IMR-90 (cell line): ENCODE results near the gene IQCC. TPM values are rescaled to one million over a fixed set of nuclear protein-coding genes. Genes with fewer than 3 reads are reported as not detected.
A peak's percentile ranks its signal among the peaks of the same experiment; 100 is the strongest.

Experiments used
- ATAC-seq: fragments of 200-7000 bp; cut with Tn5 transposase; 2 replicates; pipeline ENCODE4 v1.9.1; 2020; ENCODE audit warnings: low read depth, mild to moderate bottlenecking, moderate library complexity
- BruUV-seq: library from RNA; stranded (reverse); fragments of 400-500 nt; replicated peaks from 2 replicates; lab custom pipeline; 2021; lab: Mats Ljungman, UMichigan
- CTCF ChIA-PET: fragments of 300-600 bp; formaldehyde crosslinking; extraction: SDS; loops from one replicate; lab custom pipeline; 2021; ENCODE audit warnings: antibody characterized with exemption; lab: Yijun Ruan, JAX
- POLR2A ChIA-PET: fragments of 300-600 bp; sonication (Branson Sonifier 250); formaldehyde crosslinking; loops from one replicate; lab custom pipeline; 2022; ENCODE audit warnings: antibody characterized with exemption; ENCODE audit not compliant: unreplicated experiment; lab: Charles Lee
- DNase-seq: peaks from one replicate; pipeline ENCODE4 v3.0.0; 2013
- H2AFZ ChIP-seq: replicated peaks from 2 replicates; pipeline ENCODE3; 2013; ENCODE audit warnings: low read length, mild to moderate bottlenecking; ENCODE audit not compliant: poor library complexity
- H2AK5ac ChIP-seq: 2 replicates; pipeline ENCODE4 v1.6.1; 2013; ENCODE audit warnings: low read depth, low read length, inconsistent platforms
- H2AK9ac ChIP-seq: replicated peaks from 2 replicates; pipeline ENCODE3; 2013; ENCODE audit warnings: mild to moderate bottlenecking, low read depth, low read length, moderate library complexity; ENCODE audit not compliant: poor library complexity
- H2BK120ac ChIP-seq: 2 replicates; pipeline ENCODE4 v1.6.1; 2013; ENCODE audit warnings: low read depth, low read length, inconsistent platforms
- H2BK15ac ChIP-seq: 3 replicates; pipeline ENCODE4 v1.6.1; 2013; ENCODE audit warnings: low read depth, low read length, inconsistent platforms
- H2BK20ac ChIP-seq: 2 replicates; pipeline ENCODE4 v1.6.1; 2013; ENCODE audit warnings: low read depth, mild to moderate bottlenecking, inconsistent platforms, low read length, moderate library complexity
- H2BK5ac ChIP-seq: 2 replicates; pipeline ENCODE4 v1.6.1; 2013; ENCODE audit warnings: mild to moderate bottlenecking, low read depth, low read length, inconsistent platforms; ENCODE audit not compliant: poor library complexity, severe bottlenecking
- H3K14ac ChIP-seq: replicated peaks from 2 replicates; pipeline ENCODE4 v1.6.1; 2013; ENCODE audit warnings: low read depth, low read length, inconsistent platforms
- H3K18ac ChIP-seq: 2 replicates; pipeline ENCODE4 v1.6.1; 2013; ENCODE audit warnings: low read depth, low read length, control low read depth
- H3K23ac ChIP-seq: 2 replicates; pipeline ENCODE4 v1.6.1; 2013; ENCODE audit warnings: low read depth, low read length, inconsistent platforms
- H3K27ac ChIP-seq: 2 replicates; pipeline ENCODE4 v1.5.1; 2013; ENCODE audit warnings: mild to moderate bottlenecking, control low read depth, low read length; ENCODE audit not compliant: insufficient read depth
- H3K27me3 ChIP-seq: 2 replicates; pipeline ENCODE4 v1.6.1; 2013; ENCODE audit warnings: low read length; ENCODE audit not compliant: control insufficient read depth, insufficient read depth
- H3K36me3 ChIP-seq: 2 replicates; pipeline ENCODE4 v1.6.1; 2013; ENCODE audit warnings: low read length, mixed read lengths; ENCODE audit not compliant: control insufficient read depth, insufficient read depth
- H3K4ac ChIP-seq: 2 replicates; pipeline ENCODE4 v1.6.1; 2013; ENCODE audit warnings: low read depth, low read length, inconsistent platforms
- H3K4me1 ChIP-seq: 2 replicates; pipeline ENCODE4 v1.6.1; 2013; ENCODE audit warnings: low read length, mixed read lengths; ENCODE audit not compliant: control insufficient read depth, insufficient read depth
- H3K4me2 ChIP-seq: 2 replicates; pipeline ENCODE4 v1.6.1; 2013; ENCODE audit warnings: low read depth, mild to moderate bottlenecking, control low read depth, low read length, moderate library complexity
- H3K4me3 ChIP-seq: 2 replicates; pipeline ENCODE4 v1.5.1; 2013; ENCODE audit warnings: low read depth, mild to moderate bottlenecking, control low read depth, low read length, moderate library complexity; ENCODE audit not compliant: insufficient read depth
- H3K56ac ChIP-seq: 2 replicates; pipeline ENCODE4 v1.6.1; 2013; ENCODE audit warnings: low read length, inconsistent platforms; ENCODE audit not compliant: insufficient read depth; ENCODE audit errors: extremely low read depth
- H3K79me1 ChIP-seq, 2 experiments: 2 replicates each; pipeline ENCODE4 v1.6.1; 2013; ENCODE audit warnings: low read length in 2 of 2, inconsistent platforms in 1 of 2, low read depth in 1 of 2
- H3K9ac ChIP-seq: 2 replicates; pipeline ENCODE4 v1.6.1; 2013; ENCODE audit warnings: low read depth, low read length, control low read depth
- H3K9me1 ChIP-seq: 2 replicates; pipeline ENCODE4 v1.6.1; 2013; ENCODE audit warnings: low read length, inconsistent platforms; ENCODE audit not compliant: insufficient read depth
- H3K9me3 ChIP-seq: 2 replicates; pipeline ENCODE4 v1.6.1; 2013; ENCODE audit warnings: low read length; ENCODE audit not compliant: control insufficient read depth, insufficient read depth
- H4K20me1 ChIP-seq: 2 replicates; pipeline ENCODE4 v1.6.1; 2013; ENCODE audit warnings: low read length, inconsistent platforms; ENCODE audit not compliant: insufficient read depth
- H4K5ac ChIP-seq: 2 replicates; pipeline ENCODE4 v1.6.1; 2013; ENCODE audit warnings: mild to moderate bottlenecking, low read depth, low read length, control low read depth
- H4K8ac ChIP-seq, 2 experiments: 2 replicates each; pipeline ENCODE4 v1.6.1; 2013; ENCODE audit warnings: low read depth in 2 of 2, low read length in 2 of 2, control low read depth in 1 of 2, inconsistent platforms in 1 of 2
- H4K91ac ChIP-seq: 2 replicates; pipeline ENCODE4 v1.6.1; 2013; ENCODE audit warnings: low read depth, low read length, inconsistent platforms; ENCODE audit not compliant: insufficient read depth
- POLR2A ChIP-seq: IDR thresholded peaks from 2 replicates; pipeline ENCODE4 v1.6.1; 2012; ENCODE audit warnings: mild to moderate bottlenecking, low read depth, low read length
- RFX5 ChIP-seq: IDR thresholded peaks from 2 replicates; pipeline ENCODE4 v1.8.0; 2012; ENCODE audit warnings: low read depth, mild to moderate bottlenecking, low read length, moderate library complexity
- WGBS, 2 experiments: methylation state at CpG; one replicate each; pipeline versions ENCODE4 v1.1.5 to v1.1.7; 2013; ENCODE audit warnings: missing lambda C conversion rate in 2 of 2; ENCODE audit not compliant: insufficient read length in 1 of 2; ENCODE audit errors: extremely low coverage in 2 of 2; 5-methylcytosine and 5-hydroxymethylcytosine counted together
- dilution Hi-C: fragments of 300-500 bp; cut with HindIII; formaldehyde crosslinking; loops from one replicate; pipeline ENCODE4 v1.14.3; 2018; ENCODE audit warnings: low sequenced_read_pairs; ENCODE audit not compliant: unreplicated experiment
- in situ Hi-C: fragments of 300-500 bp; cut with MboI; formaldehyde crosslinking; loops from 3 replicates; pipeline ENCODE4 v1.14.3; 2019; ENCODE audit warnings: low sequenced_read_pairs, inconsistent platforms, mixed read lengths
- intact Hi-C: fragments of 100-400 bp; cut with micrococcal nuclease; formaldehyde crosslinking; loops from 2 replicates; pipeline ENCODE4 v1.10.0; 2022
- polyA plus RNA-seq, 3 experiments: library from polyadenylated mRNA; depleted of rRNA; stranded (reverse); fragments of >200 nt; gene quantifications; 2 replicates each; pipeline ENCODE4 v1.2.3, GENCODE V29; 2012; ENCODE audit warnings: low replicate concordance in 1 of 3
- total RNA-seq: library from RNA; depleted of rRNA; stranded (reverse); fragments of >200 nt; gene quantifications from 2 replicates; pipeline ENCODE4 v1.2.3, GENCODE V29; 2012
- TF ChIP-seq, protein P1 (sequence below): fragments of 150-350 bp; IDR thresholded peaks from 2 replicates; pipeline ENCODE4 v1.6.1; 2016; ENCODE audit warnings: low read depth, mild to moderate bottlenecking, low read length, moderate library complexity, borderline replicate concordance

Gene IQCC
- total and polyA plus RNA-seq, 2 of the 4 experiments (the other 2 are of a cell fraction): 1.6 to 2.2 TPM

- TF ChIP-seq, protein P1, sequence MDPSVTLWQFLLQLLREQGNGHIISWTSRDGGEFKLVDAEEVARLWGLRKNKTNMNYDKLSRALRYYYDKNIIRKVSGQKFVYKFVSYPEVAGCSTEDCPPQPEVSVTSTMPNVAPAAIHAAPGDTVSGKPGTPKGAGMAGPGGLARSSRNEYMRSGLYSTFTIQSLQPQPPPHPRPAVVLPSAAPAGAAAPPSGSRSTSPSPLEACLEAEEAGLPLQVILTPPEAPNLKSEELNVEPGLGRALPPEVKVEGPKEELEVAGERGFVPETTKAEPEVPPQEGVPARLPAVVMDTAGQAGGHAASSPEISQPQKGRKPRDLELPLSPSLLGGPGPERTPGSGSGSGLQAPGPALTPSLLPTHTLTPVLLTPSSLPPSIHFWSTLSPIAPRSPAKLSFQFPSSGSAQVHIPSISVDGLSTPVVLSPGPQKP: no peak
Observed at GRCh38 chr1:32195972-32196823, 9.3 kb upstream of the IQCC start (continued).

- CTCF ChIA-PET: interaction anchor here (1.8 kb wide), 1 partner anchor 18 kb away, joined by 6 read pairs; no protein-coding TSS in a partner anchor
- in situ Hi-C loops: no loop called here
- WGBS, 2 experiments: no CpG with 5 or more reads among the region's 1 CpG
Observed at GRCh38 chr1:32197074-32197473, 8.4 kb upstream of the IQCC start.

More at GRCh38 chr1:32197074-32197473, 8.4 kb upstream of the IQCC start:
- Histone ChIP-seq H4K20me1 (0 out of 2 replicates have a peak, but pooled peaks cover 12% of the 10 kb centered on the region), H2AK9ac (no peak overlapping the region), H4K8ac (no peak overlapping the region), H3K4me1 (peaks cover 31% of the 10 kb centered on the region), H3K4me3 (no peak overlapping the region), H3K14ac (no peak overlapping the region), H3K56ac (no peak overlapping the region), H3K36me3 (peaks cover 61% of the 10 kb centered on the region), H3K23ac (no peak overlapping the region), H2BK15ac (no peak overlapping the region), H2BK5ac (no peak overlapping the region), H3K9me1 (peaks cover 16% of the 10 kb centered on the region; the same call in 1 of the 2 replicates), H4K91ac (no peak overlapping the region), H2BK120ac (no peak overlapping the region), H3K27ac (no peak overlapping the region), H4K5ac (no peak overlapping the region), H3K9me3 (no peaks in the 10 kb centered on the region), H3K18ac (no peak overlapping the region), H3K27me3 (no peaks in the 10 kb centered on the region), H2AK5ac (no peak overlapping the region), H3K79me1 (peaks cover 14 to 67% of the 10 kb centered on the region in 2 experiments; a peak in 3 of 4 replicates), H3K4me2 (no peak overlapping the region), H3K4ac (no peak overlapping the region), H2BK20ac (no peak overlapping the region), H2AFZ (no peak overlapping the region), H3K9ac (no peak overlapping the region)
- no peak for ATAC-seq
- dilution Hi-C loops (no loop called here), intact Hi-C loops (no loop called here)
- BruUV-seq: no TSS peak
- TF ChIP-seq RFX5 (no peak), POLR2A (peak; percentile 22; the same call in 1 of the 2 replicates)
- POLR2A ChIA-PET: interaction anchor here (1.0 kb wide), 1 partner anchor 81 kb away, joined by 4 read pairs; no protein-coding TSS in a partner anchor
- no peak for DNase-seq
